Measurements from ENCODE around the gene TMLHE.
A peak's percentile ranks its signal among the peaks of the same experiment; 100 is the strongest.
"Not testable (repeated sequence)": the region's sequence is repeated elsewhere in the genome, so short reads cannot be mapped to it uniquely, and the experiment has no call there.

Gene TMLHE

GRCh38 chrX:155641371-155641770 is 28.6 kb upstream of the TMLHE start:
- DNase-seq, result peak; percentile 8
- peak overlapping the region in 1 of 2 experiments; percentile 12 for H3K18ac ChIP-seq (ENCODE audit: low read depth in 1 of 2, low read length in 2 of 2)
- not testable (repeated sequence) for H3K14ac ChIP-seq (ENCODE audit: low read length in 2 of 2); H3K23ac ChIP-seq (ENCODE audit: low read length in 2 of 2); H3K36me3 ChIP-seq (ENCODE audit: control insufficient read depth in 1 of 2, insufficient read depth in 2 of 2, low read depth in 1 of 2, low read length in 2 of 2); H4K8ac ChIP-seq (ENCODE audit: low read length); H2BK15ac ChIP-seq (ENCODE audit: low read depth, poor library complexity, severe bottlenecking); H3K4me1 ChIP-seq (ENCODE audit: control insufficient read depth, insufficient read depth, low read depth, low read length); H3K4ac ChIP-seq (ENCODE audit: low read depth in 1 of 2, low read length in 2 of 2); H3K79me1 ChIP-seq (replicated peaks; ENCODE audit: low read length, poor library complexity, severe bottlenecking); H3K27me3 ChIP-seq (ENCODE audit: control insufficient read depth in 1 of 2, insufficient read depth in 1 of 2, low read length in 2 of 2); H3K9me3 ChIP-seq (ENCODE audit: control insufficient read depth, low read length); H2BK12ac ChIP-seq (ENCODE audit: low read length in 2 of 2); H3K27ac ChIP-seq (ENCODE audit: low read length, poor library complexity, severe bottlenecking); H2BK120ac ChIP-seq (ENCODE audit: low read depth, low read length); H2BK5ac ChIP-seq (ENCODE audit: low read depth, low read length, poor library complexity, severe bottlenecking); H2AK5ac ChIP-seq (ENCODE audit: low read length, severe bottlenecking); H4K91ac ChIP-seq (ENCODE audit: low read length)
- WGBS, result 37% methylated on average over 13 of the region's 14 CpGs
- peak overlapping the region; percentile 73 for H3K9ac ChIP-seq (ENCODE audit: low read length)
- peak overlapping the region; percentile 27 for H2AFZ ChIP-seq (ENCODE audit: low read depth, low read length)
- peak overlapping the region in 1 of 2 experiments; percentile 69 for H3K4me3 ChIP-seq (ENCODE audit: insufficient read depth in 1 of 2, low read depth in 1 of 2, low read length in 2 of 2)
- H3K4me2 ChIP-seq (ENCODE audit: low read length, poor library complexity, severe bottlenecking), result peak overlapping the region; percentile 68

DNA sequence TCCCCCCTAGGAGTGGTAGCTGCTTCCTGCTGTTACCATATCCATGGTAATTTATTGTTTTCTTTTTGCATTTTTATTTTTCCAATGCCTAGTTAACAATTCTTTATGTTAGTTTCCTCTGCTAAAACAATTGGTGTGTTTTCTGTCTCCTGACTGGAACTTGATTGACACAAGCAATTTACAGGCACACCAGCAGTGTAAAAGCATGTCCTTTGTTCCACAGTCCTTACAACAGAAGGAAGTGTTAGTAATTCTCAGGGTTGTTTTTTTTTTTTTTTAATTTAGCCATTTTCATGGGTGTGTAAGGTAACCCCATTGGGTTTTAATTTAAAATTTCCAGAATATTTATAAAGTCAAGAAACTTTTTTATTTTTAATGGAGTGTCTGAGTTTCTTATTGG is 25.0 kb upstream of the TMLHE start:
- Histone ChIP-seq H4K8ac (ENCODE audit: low read length) (no peak overlapping the region), H3K4me3 (ENCODE audit: insufficient read depth in 1 of 2, low read depth in 1 of 2, low read length in 2 of 2) (no peak overlapping the region), H3K27ac (ENCODE audit: low read length, poor library complexity, severe bottlenecking) (no peak overlapping the region), H3K79me1 (replicated peaks; ENCODE audit: low read length, poor library complexity, severe bottlenecking) (no peaks in the 10 kb centered on the region), H3K9me3 (ENCODE audit: control insufficient read depth, low read length) (peaks cover 3% of the 10 kb centered on the region), H2BK5ac (ENCODE audit: low read depth, low read length, poor library complexity, severe bottlenecking) (no peak overlapping the region), H3K27me3 (ENCODE audit: control insufficient read depth in 1 of 2, insufficient read depth in 1 of 2, low read length in 2 of 2) (no peaks in the 10 kb centered on the region), H2BK15ac (ENCODE audit: low read depth, poor library complexity, severe bottlenecking) (no peak overlapping the region), H3K9ac (ENCODE audit: low read length) (no peak overlapping the region), H3K23ac (ENCODE audit: low read length in 2 of 2) (no peak overlapping the region), H3K14ac (ENCODE audit: low read length in 2 of 2) (no peak overlapping the region), H2BK120ac (ENCODE audit: low read depth, low read length) (no peak overlapping the region), H2BK12ac (ENCODE audit: low read length in 2 of 2) (no peak overlapping the region), H3K36me3 (ENCODE audit: control insufficient read depth in 1 of 2, insufficient read depth in 2 of 2, low read depth in 1 of 2, low read length in 2 of 2) (no peaks in the 10 kb centered on the region), H4K91ac (ENCODE audit: low read length) (no peak overlapping the region), H2AK5ac (ENCODE audit: low read length, severe bottlenecking) (no peak overlapping the region), H3K18ac (ENCODE audit: low read depth in 1 of 2, low read length in 2 of 2) (no peak overlapping the region), H3K4ac (ENCODE audit: low read depth in 1 of 2, low read length in 2 of 2) (no peak overlapping the region), H3K4me1 (ENCODE audit: control insufficient read depth, insufficient read depth, low read depth, low read length) (no peaks in the 10 kb centered on the region), H3K4me2 (ENCODE audit: low read length, poor library complexity, severe bottlenecking) (no peak overlapping the region), H2AFZ (ENCODE audit: low read depth, low read length) (no peak overlapping the region)
- no peak for DNase-seq

DNA sequence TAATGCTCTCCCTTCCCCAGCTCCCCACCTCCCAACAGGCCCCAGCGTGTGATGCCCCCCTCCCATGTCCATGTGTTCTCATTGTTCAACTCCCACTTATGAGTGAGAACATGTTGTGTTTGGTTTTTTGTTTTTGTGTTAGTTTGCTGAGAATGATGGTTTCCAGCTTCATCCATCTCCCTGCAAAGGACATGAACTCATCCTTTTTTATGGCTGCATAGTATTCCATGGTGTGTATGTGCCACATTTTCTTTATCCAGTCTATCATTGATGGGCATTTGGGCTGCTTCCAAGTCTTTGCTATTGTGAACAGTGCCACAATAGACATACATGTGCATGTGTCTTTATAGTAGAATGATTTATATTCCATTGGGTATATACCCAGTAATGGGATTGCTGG is 22.3 kb upstream of the TMLHE start:
- not testable (repeated sequence) for H3K79me1 ChIP-seq (replicated peaks; ENCODE audit: low read length, poor library complexity, severe bottlenecking); H3K4ac ChIP-seq (ENCODE audit: low read depth in 1 of 2, low read length in 2 of 2); H2BK5ac ChIP-seq (ENCODE audit: low read depth, low read length, poor library complexity, severe bottlenecking); H2BK120ac ChIP-seq (ENCODE audit: low read depth, low read length); H3K9ac ChIP-seq (ENCODE audit: low read length); DNase-seq; H3K14ac ChIP-seq (ENCODE audit: low read length in 2 of 2); H3K4me2 ChIP-seq (ENCODE audit: low read length, poor library complexity, severe bottlenecking); H3K36me3 ChIP-seq (ENCODE audit: control insufficient read depth in 1 of 2, insufficient read depth in 2 of 2, low read depth in 1 of 2, low read length in 2 of 2); H3K27ac ChIP-seq (ENCODE audit: low read length, poor library complexity, severe bottlenecking); H3K4me1 ChIP-seq (ENCODE audit: control insufficient read depth, insufficient read depth, low read depth, low read length); H3K4me3 ChIP-seq (ENCODE audit: insufficient read depth in 1 of 2, low read depth in 1 of 2, low read length in 2 of 2); H4K8ac ChIP-seq (ENCODE audit: low read length); H3K18ac ChIP-seq (ENCODE audit: low read depth in 1 of 2, low read length in 2 of 2); H2BK15ac ChIP-seq (ENCODE audit: low read depth, poor library complexity, severe bottlenecking); H3K27me3 ChIP-seq (ENCODE audit: control insufficient read depth in 1 of 2, insufficient read depth in 1 of 2, low read length in 2 of 2); H3K23ac ChIP-seq (ENCODE audit: low read length in 2 of 2); H2AK5ac ChIP-seq (ENCODE audit: low read length, severe bottlenecking); H4K91ac ChIP-seq (ENCODE audit: low read length); H2AFZ ChIP-seq (ENCODE audit: low read depth, low read length); H2BK12ac ChIP-seq (ENCODE audit: low read length in 2 of 2)
- peaks cover 15% of the 10 kb centered on the region for H3K9me3 ChIP-seq (ENCODE audit: control insufficient read depth, low read length)
- WGBS, result no CpG with 5 or more reads among the region's 1 CpG

DNA sequence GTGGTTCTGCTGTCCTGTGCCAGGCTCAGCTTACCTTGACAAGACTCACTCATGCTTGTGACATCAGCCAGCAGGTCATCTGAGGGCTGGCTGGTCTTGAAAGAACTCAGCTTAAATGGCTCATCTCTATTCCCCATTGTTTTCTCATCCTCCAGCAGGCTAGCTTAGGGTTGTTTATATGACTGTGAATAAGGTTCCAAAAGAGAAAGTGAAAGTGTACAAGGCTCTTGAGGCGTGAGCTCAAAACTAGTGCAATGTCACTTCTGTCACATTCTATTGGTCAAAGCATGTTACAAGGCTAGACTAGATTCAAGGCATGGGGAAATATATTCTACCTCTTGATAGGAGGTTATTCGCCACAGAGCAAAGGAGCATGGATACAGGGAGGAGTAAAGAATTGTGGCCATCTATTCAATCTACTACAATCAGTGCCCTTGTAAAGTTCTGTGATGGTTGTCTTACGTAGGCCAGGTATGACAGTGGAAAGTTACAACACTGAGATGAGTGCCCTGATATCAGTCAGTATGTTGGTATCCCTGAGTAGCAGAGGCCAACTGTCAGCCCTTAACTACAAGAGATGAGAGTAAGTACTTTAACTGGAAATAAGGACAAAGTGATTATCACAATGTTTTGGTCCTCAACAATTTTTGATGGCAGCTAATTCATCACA is 19.8 kb upstream of the TMLHE start:
- Histone ChIP-seq H2AK5ac (ENCODE audit: low read length, severe bottlenecking) (no peak overlapping the region), H3K14ac (ENCODE audit: low read length in 2 of 2) (no peak overlapping the region), H3K9me3 (ENCODE audit: control insufficient read depth, low read length) (peaks cover 20% of the 10 kb centered on the region), H3K27me3 (ENCODE audit: control insufficient read depth in 1 of 2, insufficient read depth in 1 of 2, low read length in 2 of 2) (no peaks in the 10 kb centered on the region), H4K91ac (ENCODE audit: low read length) (no peak overlapping the region), H3K4ac (ENCODE audit: low read depth in 1 of 2, low read length in 2 of 2) (no peak overlapping the region), H3K27ac (ENCODE audit: low read length, poor library complexity, severe bottlenecking) (no peak overlapping the region), H3K4me2 (ENCODE audit: low read length, poor library complexity, severe bottlenecking) (no peak overlapping the region), H3K23ac (ENCODE audit: low read length in 2 of 2) (no peak overlapping the region), H2BK5ac (ENCODE audit: low read depth, low read length, poor library complexity, severe bottlenecking) (no peak overlapping the region), H3K9ac (ENCODE audit: low read length) (no peak overlapping the region), H2BK120ac (ENCODE audit: low read depth, low read length) (no peak overlapping the region), H2BK15ac (ENCODE audit: low read depth, poor library complexity, severe bottlenecking) (no peak overlapping the region), H4K8ac (ENCODE audit: low read length) (no peak overlapping the region), H3K79me1 (replicated peaks; ENCODE audit: low read length, poor library complexity, severe bottlenecking) (no peaks in the 10 kb centered on the region), H3K36me3 (ENCODE audit: control insufficient read depth in 1 of 2, insufficient read depth in 2 of 2, low read depth in 1 of 2, low read length in 2 of 2) (no peaks in the 10 kb centered on the region), H3K18ac (ENCODE audit: low read depth in 1 of 2, low read length in 2 of 2) (no peak overlapping the region), H3K4me1 (ENCODE audit: control insufficient read depth, insufficient read depth, low read depth, low read length) (no peaks in the 10 kb centered on the region), H3K4me3 (ENCODE audit: insufficient read depth in 1 of 2, low read depth in 1 of 2, low read length in 2 of 2) (no peak overlapping the region), H2AFZ (ENCODE audit: low read depth, low read length) (no peak overlapping the region), H2BK12ac (ENCODE audit: low read length in 2 of 2) (no peak overlapping the region)
- peak; percentile 64 for DNase-seq
- 83% methylated on average over 2 of the region's 3 CpGs for WGBS

Data from mesenchymal stem cell (in vitro differentiated cells and primary cell).